GM18502 (cell line): Measurements from ENCODE around the gene RHBDF2.

Experiments
- ATAC-seq: cut with Tn5 transposase; IDR thresholded peaks from one replicate; pipeline ENCODE4 v1.9.1; 2021; ENCODE audit warnings: mild to moderate bottlenecking; ENCODE audit not compliant: unreplicated experiment, poor library complexity

The RHBDF2 gene

GRCh38 chr17:76469076-76469990 lies 31.9 kb downstream of the RHBDF2 start:
- ATAC-seq: no peak

GRCh38 chr17:76468634-76469010 lies 32.6 kb downstream of the RHBDF2 start:
- no peak for ATAC-seq

GRCh38 chr17:76467809-76468633 lies 33.2 kb downstream of the RHBDF2 start:
- no peak for ATAC-seq

- no peak for ATAC-seq
These were observed 33.9 kb downstream of the RHBDF2 start, which contains the start of gene AANAT for GRCh38 chr17:76467366-76467765. TSS of gene AANAT (plus strand) at chr17:76467603. CDS start at chr17:76468747, 1,144 bp downstream.

- no peak for ATAC-seq
These were observed 34.5 kb downstream of the RHBDF2 start for GRCh38 chr17:76466775-76467130.

- no peak for ATAC-seq
These were observed 38.5 kb downstream of the RHBDF2 start for GRCh38 chr17:76462556-76463290.

- no peak for ATAC-seq
These were observed 39.3 kb downstream of the RHBDF2 start for GRCh38 chr17:76461765-76462555.

- no peak for ATAC-seq
These were observed 41.5 kb downstream of the RHBDF2 start for GRCh38 chr17:76459674-76460073.

GRCh38 chr17:76458580-76459490 lies 42.4 kb downstream of the RHBDF2 start:
- no peak for ATAC-seq

GRCh38 chr17:76453431-76453743 lies 47.8 kb downstream of the RHBDF2 start:
- ATAC-seq: no peak

GRCh38 chr17:76452660-76453430 lies 48.4 kb downstream of the RHBDF2 start, which contains the start of gene UBE2O:
TSS of gene UBE2O (minus strand) at chr17:76453152. CDS start at chr17:76453141, 11 bp downstream.
- ATAC-seq: peak; percentile 87

GRCh38 chr17:76452127-76452659 lies 49.0 kb downstream of the RHBDF2 start:
- ATAC-seq: peak; percentile 27

GRCh38 chr17:76451506-76451905 lies 49.7 kb downstream of the RHBDF2 start:
- no peak for ATAC-seq

GRCh38 chr17:76449126-76449525 lies 52.1 kb downstream of the RHBDF2 start:
- ATAC-seq: no peak

GRCh38 chr17:76447931-76448652 lies 53.1 kb downstream of the RHBDF2 start:
- no peak for ATAC-seq

- no peak for ATAC-seq
These were observed 54.6 kb downstream of the RHBDF2 start for GRCh38 chr17:76446449-76447231.
